Putamen (tissue), 1 donor: ENCODE data around the gene CELA3B.
"Not testable (repeated sequence)": the region's sequence is repeated elsewhere in the genome, so short reads cannot be mapped to it uniquely, and the experiment has no call there.

Source experiments
- DNase-seq: peaks from one replicate; pipeline ENCODE4 v3.0.0-alpha.2; 2016; ENCODE audit warnings: low spot score

Gene CELA3B

GRCh38 chr1:22012752-22013151 is 35.9 kb downstream of the CELA3B start:
- not testable (repeated sequence) for DNase-seq

GRCh38 chr1:22014575-22015206 is 37.9 kb downstream of the CELA3B start:
- not testable (repeated sequence) for DNase-seq

DNA sequence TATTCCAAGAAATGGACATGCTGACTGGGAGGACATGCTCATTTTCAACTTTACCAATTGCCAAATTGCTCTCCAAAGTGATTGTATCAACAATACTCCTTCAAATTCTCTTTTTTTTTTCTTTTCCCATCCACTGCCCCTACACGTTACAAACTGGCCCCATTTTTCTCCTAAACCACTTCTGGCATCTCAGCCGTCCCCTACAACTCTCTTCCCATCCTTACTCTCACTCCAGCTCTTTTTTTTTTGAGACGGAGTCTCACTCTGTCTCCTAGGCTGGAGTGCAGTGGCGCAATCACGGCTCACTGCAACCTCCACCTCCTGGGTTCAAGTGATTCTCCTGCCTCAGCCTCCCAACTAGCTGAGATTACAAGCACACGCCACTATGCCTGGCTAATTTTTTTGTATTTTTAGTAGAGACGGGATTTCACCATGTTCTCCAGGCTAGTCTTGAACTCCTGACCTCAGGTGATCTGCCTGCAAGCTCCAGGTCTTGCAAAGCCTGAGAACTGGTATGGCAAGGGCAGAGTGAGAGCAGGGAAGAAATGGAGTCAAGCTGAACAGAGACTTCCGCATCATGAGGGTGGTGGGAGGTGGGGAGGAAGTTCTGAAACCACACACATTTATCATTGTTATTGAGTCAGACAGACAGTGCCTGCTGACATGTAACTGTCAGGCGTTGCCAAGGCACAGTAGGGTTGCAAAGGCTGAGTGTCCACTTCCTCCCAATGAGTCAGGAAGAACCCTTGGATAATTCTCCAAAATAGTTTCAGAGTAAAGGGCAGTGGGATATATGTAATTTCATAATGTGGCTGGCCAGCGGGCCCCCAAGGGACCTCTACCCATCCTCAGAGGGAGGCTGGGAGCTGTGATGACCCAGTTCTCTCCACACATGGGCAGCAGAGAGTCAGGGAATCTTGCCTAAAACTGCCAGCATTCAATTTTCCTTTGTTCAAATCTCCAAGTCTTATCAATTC is 42.0 kb downstream of the CELA3B start:
- DNase-seq: no peak

GRCh38 chr1:22021061-22021460 is 44.2 kb downstream of the CELA3B start:
- no peak for DNase-seq

DNA sequence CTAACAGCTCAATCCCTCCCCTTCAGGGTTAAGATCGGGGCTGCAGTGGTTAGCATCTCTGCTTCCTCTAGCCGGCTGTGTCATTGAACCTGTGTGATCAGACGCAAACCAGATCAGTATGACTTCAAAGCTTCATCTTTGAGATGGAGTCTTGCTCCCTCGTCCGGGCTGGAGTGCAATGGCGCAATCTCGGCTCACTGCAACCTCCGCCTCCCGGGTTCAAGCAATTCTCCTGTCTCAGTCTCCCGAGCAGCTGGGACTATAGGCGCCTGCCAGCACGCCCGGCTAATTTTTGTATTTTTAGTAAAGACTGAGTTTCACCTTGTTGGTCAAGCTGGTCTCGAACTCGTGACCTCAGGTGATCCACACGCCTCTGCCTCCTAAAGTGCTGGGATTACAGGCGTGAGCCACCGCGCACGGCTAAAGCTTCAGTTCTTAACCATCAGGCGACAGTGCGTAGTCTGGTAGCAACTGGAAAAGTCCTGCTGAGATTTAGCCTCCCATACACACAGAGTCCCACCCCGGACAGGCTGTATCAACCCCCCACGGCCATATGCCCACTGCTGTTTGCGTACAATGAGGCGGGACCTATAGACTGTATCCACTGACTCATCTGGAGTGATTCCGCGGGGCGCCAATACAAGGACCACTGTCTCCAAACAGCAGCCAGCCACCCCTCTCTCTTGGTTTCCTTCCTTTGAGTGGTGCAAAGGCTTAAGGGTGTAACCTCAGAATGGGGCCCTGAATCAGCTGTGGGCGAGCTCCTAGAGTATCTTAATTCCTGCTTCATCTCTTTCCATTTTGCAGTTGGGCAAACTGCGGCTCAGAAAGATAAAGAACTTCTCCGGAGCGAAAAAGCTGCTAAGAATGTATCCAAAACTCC is 47.9 kb downstream of the CELA3B start:
- peak; percentile 82 for DNase-seq

GRCh38 chr1:22025368-22026155 is 48.7 kb downstream of the CELA3B start:
- DNase-seq: peak; percentile 49

- no peak for DNase-seq
Observed at GRCh38 chr1:22026924-22027289, 50.1 kb downstream of the CELA3B start.

DNA sequence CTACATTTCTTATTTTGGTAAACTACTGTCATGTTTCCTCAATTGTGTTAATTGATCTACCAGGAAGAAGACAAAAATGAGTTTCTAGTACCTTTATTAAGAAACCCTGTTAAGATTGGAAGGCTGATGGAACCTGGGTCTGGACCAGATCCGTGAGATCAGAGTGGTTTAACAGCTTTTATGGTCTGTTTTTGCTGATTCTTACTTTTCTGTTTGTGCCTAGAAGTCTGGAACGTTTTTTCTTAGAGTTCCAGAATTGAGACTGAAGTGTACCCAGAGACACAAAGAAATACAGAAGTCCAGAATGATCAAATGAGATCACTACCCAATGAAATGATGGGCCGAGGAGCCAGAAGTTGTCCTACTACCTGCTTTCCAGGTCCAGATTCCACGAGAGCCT is 53.2 kb downstream of the CELA3B start:
- no peak for DNase-seq

DNA sequence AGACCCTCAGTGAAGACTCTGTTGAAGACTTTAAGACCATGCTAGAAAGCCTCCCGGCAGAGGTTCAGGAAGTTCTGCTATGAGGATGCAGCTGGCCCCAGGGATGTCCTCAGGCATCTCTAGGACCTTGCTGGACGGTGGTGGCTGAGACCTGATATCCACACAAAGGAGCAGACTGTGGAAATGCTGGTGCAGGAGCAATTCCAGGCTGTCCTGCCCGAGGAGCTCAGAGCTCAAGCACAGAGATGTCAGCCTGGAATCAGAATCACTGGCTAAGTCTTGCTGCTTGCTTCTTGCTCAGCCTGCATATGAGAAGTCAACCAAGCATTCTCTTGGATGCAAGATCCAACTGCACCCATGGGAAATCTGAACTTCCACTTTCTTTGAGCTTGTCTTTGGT is 53.7 kb downstream of the CELA3B start:
- DNase-seq: no peak

DNA sequence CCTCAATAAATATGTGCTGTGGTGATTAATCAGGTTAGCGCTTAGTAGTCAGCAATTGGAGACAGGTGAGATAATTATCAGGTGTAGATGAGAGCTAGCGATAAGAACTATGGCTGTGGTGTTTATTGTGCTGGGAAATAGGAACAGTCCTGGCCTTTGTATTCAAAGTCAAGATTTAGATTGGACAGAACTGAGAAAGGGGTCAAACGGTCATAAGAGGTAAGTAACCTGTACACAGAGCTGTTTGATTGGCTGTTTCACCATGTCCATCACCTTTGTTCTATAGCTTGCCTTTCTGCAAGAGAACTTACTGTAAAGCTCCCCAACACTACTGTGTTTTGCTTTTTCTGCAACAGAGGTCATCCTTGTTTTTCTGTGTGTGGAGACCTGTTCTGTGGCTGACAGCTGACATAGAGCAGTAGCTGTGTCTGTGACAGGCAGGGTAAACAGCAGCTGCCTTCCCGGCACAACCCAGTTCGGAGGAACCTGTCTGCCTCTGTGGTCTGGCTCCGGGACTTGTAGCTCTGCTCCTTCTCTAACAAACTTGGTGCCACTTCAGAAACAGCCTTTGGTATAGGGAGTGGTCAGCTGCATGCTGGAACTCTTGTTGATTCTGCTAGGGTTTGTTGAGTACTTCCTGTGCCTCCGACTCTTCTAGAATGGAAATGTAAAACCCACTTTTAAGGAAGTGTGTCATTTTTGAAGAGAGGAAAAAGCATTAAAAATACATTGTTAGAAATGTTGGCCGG is 54.6 kb downstream of the CELA3B start:
- DNase-seq: no peak

- not testable (repeated sequence) for DNase-seq
Observed at GRCh38 chr1:22034834-22035233, 58.0 kb downstream of the CELA3B start.

GRCh38 chr1:22037520-22037919 is 60.7 kb downstream of the CELA3B start:
- no peak for DNase-seq

GRCh38 chr1:22038036-22038435 is 61.2 kb downstream of the CELA3B start:
- peak; percentile 75 for DNase-seq
